ENCODE results near the gene PIK3C3. TPM values are rescaled to one million over a fixed set of nuclear protein-coding genes. Genes with fewer than 3 reads are reported as not detected.

Gene PIK3C3
- polyA plus RNA-seq, 1 of the 3 experiments (the other 2 are of a cell fraction): 26.9 TPM

- peak; percentile 15 for DNase-seq
- Histone ChIP-seq H3K9ac (peak overlapping the region; percentile 86), H3F3A (replicated peaks; ENCODE audit: insufficient read depth) (no peaks in the 10 kb centered on the region), H3K4me1 (ENCODE audit: control insufficient read depth in 1 of 2, insufficient read depth in 2 of 2, low read depth in 1 of 2, low read length in 1 of 2) (peaks cover 0 to 10% of the 10 kb centered on the region in 2 experiments; a peak in 3 of 4 replicates), H3K9me2 (no peaks in the 10 kb centered on the region), H3K27ac (ENCODE audit: low read depth in 2 of 2, low read length in 1 of 2) (peak overlapping the region; percentile 53 to 73; a peak in 3 of 4 replicates), H3K9me3 (no peaks in the 10 kb centered on the region), H3K4me2 (peak overlapping the region; percentile 83), H2AFZ (ENCODE audit: low read depth) (peak overlapping the region; percentile 94; the same call in 1 of the 2 replicates), H3K4me3 (ENCODE audit: low read depth in 2 of 2, low read length in 1 of 2) (peak overlapping the region; percentile 67 to 90), H3K27me3 (ENCODE audit: insufficient read depth) (no peaks in the 10 kb centered on the region), H4K20me1 (ENCODE audit: insufficient read depth) (peaks cover 14% of the 10 kb centered on the region; the same call in 1 of the 2 replicates), H3K79me2 (ENCODE audit: insufficient read depth) (peaks cover 57% of the 10 kb centered on the region), H3K36me3 (replicated peaks in 1 of 2; ENCODE audit: control insufficient read depth in 1 of 2, insufficient read depth in 2 of 2, low read length in 1 of 2) (peaks cover 30 to 36% of the 10 kb centered on the region in 2 experiments)
- TF ChIP-seq RXRA (IDR thresholded peaks at IDR 0.05; ENCODE audit: borderline replicate concordance, low read depth): no peak
- no peak for TF ChIP-seq SMC3 (IDR thresholded peaks at IDR 0.05; ENCODE audit: low read depth, low read length)
- no peak for TF ChIP-seq USF1 (IDR thresholded peaks at IDR 0.05; ENCODE audit: borderline replicate concordance, low read depth)
- no peak for TF ChIP-seq GATA2 (CRISPR knock-in tag; IDR thresholded peaks at IDR 0.05)
- peak; percentile 25; the same call in 1 of the 2 replicates for TF ChIP-seq MAX (IDR thresholded peaks at IDR 0.05; ENCODE audit: low read depth)
- no peak for TF ChIP-seq CTCF (IDR thresholded peaks at IDR 0.05)
- TF ChIP-seq MXI1 (IDR thresholded peaks at IDR 0.05; ENCODE audit: low read depth, low read length): 0 out of 2 replicates have a peak, but pooled peaks have one; percentile 6
- POLR2A ChIA-PET: no interaction called here
- CTCF ChIA-PET: interaction anchor here (0.9 kb wide), 1 partner anchor 73 kb away, joined by 6 read pairs; no protein-coding TSS in a partner anchor
- WGBS (ENCODE audit: low lambda C conversion rate): 2% methylated on average over 11 of the region's 11 CpGs
These were observed 654 bp downstream of the PIK3C3 start for GRCh38 chr18:41955688-41956087.

GRCh38 chr18:41959045-41959444 lies 4.0 kb downstream of the PIK3C3 start:
- Histone ChIP-seq H2AFZ (ENCODE audit: low read depth) (no peak overlapping the region), H4K20me1 (ENCODE audit: insufficient read depth) (peaks cover 24% of the 10 kb centered on the region; the same call in 1 of the 2 replicates), H3F3A (replicated peaks; ENCODE audit: insufficient read depth) (peaks cover 4% of the 10 kb centered on the region), H3K9ac (no peak overlapping the region), H3K27ac (ENCODE audit: low read depth in 2 of 2, low read length in 1 of 2) (no peak overlapping the region), H3K4me3 (ENCODE audit: low read depth in 2 of 2, low read length in 1 of 2) (no peak overlapping the region), H3K4me2 (no peak overlapping the region), H3K79me2 (ENCODE audit: insufficient read depth) (peaks cover 90% of the 10 kb centered on the region), H3K36me3 (replicated peaks in 1 of 2; ENCODE audit: control insufficient read depth in 1 of 2, insufficient read depth in 2 of 2, low read length in 1 of 2) (peaks cover 61 to 69% of the 10 kb centered on the region in 2 experiments), H3K27me3 (ENCODE audit: insufficient read depth) (no peaks in the 10 kb centered on the region), H3K9me2 (no peaks in the 10 kb centered on the region), H3K4me1 (ENCODE audit: control insufficient read depth in 1 of 2, insufficient read depth in 2 of 2, low read depth in 1 of 2, low read length in 1 of 2) (peaks cover 0 to 14% of the 10 kb centered on the region in 2 experiments; a peak in 3 of 4 replicates), H3K9me3 (no peaks in the 10 kb centered on the region)
- DNase-seq: no peak
- TF ChIP-seq MAX (IDR thresholded peaks at IDR 0.05; ENCODE audit: low read depth): no peak
- no peak for TF ChIP-seq POLR2AphosphoS5 (IDR thresholded peaks at IDR 0.05; ENCODE audit: low read depth, low read length)
- no peak for TF ChIP-seq GABPA (IDR thresholded peaks at IDR 0.05; ENCODE audit: low read depth)
- no peak for TF ChIP-seq FOXJ3 (CRISPR knock-in tag; IDR thresholded peaks at IDR 0.05)
- no peak for TF ChIP-seq CTCF (IDR thresholded peaks at IDR 0.05)
- TF ChIP-seq EZH2phosphoT487 (IDR thresholded peaks at IDR 0.05; ENCODE audit: borderline replicate concordance, low read depth): no peak
- TF ChIP-seq NRF1 (IDR thresholded peaks at IDR 0.05; ENCODE audit: low read depth, low read length): no peak
- 93% methylated on average over 1 of the region's 1 CpG for WGBS (ENCODE audit: low lambda C conversion rate)
- ChIA-PET CTCF (no interaction called here), POLR2A (no interaction called here)

Data from SK-N-SH (cell line).